ENCODE results near the gene BMPER.
"Not testable (repeated sequence)": the region's sequence is repeated elsewhere in the genome, so short reads cannot be mapped to it uniquely, and the experiment has no call there.

The BMPER gene

GRCh38 chr7:34156336-34156735, 251.0 kb downstream of the BMPER start:
- TF ChIP-seq Cebpa-rat (IDR thresholded peaks at IDR 0.05): no peak
- no peaks in the 10 kb centered on the region for H3K36me3 ChIP-seq

GRCh38 chr7:34157137-34157536, 251.8 kb downstream of the BMPER start:
- H3K27me3 ChIP-seq: no peaks in the 10 kb centered on the region
- no peak overlapping the region for H3K9ac ChIP-seq
- no peaks in the 10 kb centered on the region for H3K4me1 ChIP-seq
- H3K36me3 ChIP-seq: no peaks in the 10 kb centered on the region
- no peaks in the 10 kb centered on the region for H3K9me3 ChIP-seq
- TF ChIP-seq Cebpa-rat (IDR thresholded peaks at IDR 0.05): no peak
- H3K27ac ChIP-seq: no peak overlapping the region
- no peaks in the 10 kb centered on the region for H4K20me1 ChIP-seq
- H3K4me2 ChIP-seq: no peak overlapping the region
- H3K4me3 ChIP-seq: no peak overlapping the region

More at GRCh38 chr7:34156336-34156735, 251.0 kb downstream of the BMPER start:
- Histone ChIP-seq H3K4me1 (no peaks in the 10 kb centered on the region), H3K4me2 (no peak overlapping the region), H3K4me3 (no peak overlapping the region), H3K27me3 (no peaks in the 10 kb centered on the region), H3K27ac (no peak overlapping the region), H4K20me1 (no peaks in the 10 kb centered on the region), H3K9ac (no peak overlapping the region), H3K9me3 (no peaks in the 10 kb centered on the region)

- Histone ChIP-seq H3K9me3 (no peaks in the 10 kb centered on the region), H3K36me3 (no peaks in the 10 kb centered on the region), H3K4me3 (no peak overlapping the region), H3K27me3 (no peaks in the 10 kb centered on the region), H3K4me2 (no peak overlapping the region), H3K9ac (no peak overlapping the region), H4K20me1 (no peaks in the 10 kb centered on the region), H3K27ac (no peak overlapping the region), H3K4me1 (no peaks in the 10 kb centered on the region)
- TF ChIP-seq Cebpa-rat (IDR thresholded peaks at IDR 0.05): no peak
Observed at GRCh38 chr7:34158368-34159153, 253.2 kb downstream of the BMPER start.

GRCh38 chr7:34160261-34160752, 255.0 kb downstream of the BMPER start:
- no peaks in the 10 kb centered on the region for H3K27me3 ChIP-seq
- no peak overlapping the region for H3K9ac ChIP-seq
- no peaks in the 10 kb centered on the region for H3K4me1 ChIP-seq
- H3K4me3 ChIP-seq: no peak overlapping the region
- no peak for TF ChIP-seq Cebpa-rat (IDR thresholded peaks at IDR 0.05)
- H3K9me3 ChIP-seq: no peaks in the 10 kb centered on the region
- no peak overlapping the region for H3K27ac ChIP-seq
- H4K20me1 ChIP-seq: no peaks in the 10 kb centered on the region
- H3K36me3 ChIP-seq: no peaks in the 10 kb centered on the region
- no peak overlapping the region for H3K4me2 ChIP-seq

GRCh38 chr7:34162027-34162565, 256.8 kb downstream of the BMPER start:
- Histone ChIP-seq H3K9ac (no peak overlapping the region), H3K36me3 (no peaks in the 10 kb centered on the region), H3K4me2 (no peak overlapping the region), H4K20me1 (no peaks in the 10 kb centered on the region), H3K27me3 (no peaks in the 10 kb centered on the region), H3K9me3 (no peaks in the 10 kb centered on the region), H3K4me3 (no peak overlapping the region), H3K4me1 (no peaks in the 10 kb centered on the region), H3K27ac (no peak overlapping the region)
- TF ChIP-seq Cebpa-rat (IDR thresholded peaks at IDR 0.05): no peak

GRCh38 chr7:34162677-34163076, 257.3 kb downstream of the BMPER start:
- Histone ChIP-seq H3K9me3 (no peaks in the 10 kb centered on the region), H3K4me2 (no peak overlapping the region), H3K27me3 (no peaks in the 10 kb centered on the region), H4K20me1 (no peaks in the 10 kb centered on the region), H3K27ac (no peak overlapping the region), H3K4me3 (no peak overlapping the region), H3K9ac (no peak overlapping the region), H3K36me3 (no peaks in the 10 kb centered on the region), H3K4me1 (no peaks in the 10 kb centered on the region)
- no peak for TF ChIP-seq Cebpa-rat (IDR thresholded peaks at IDR 0.05)

- no peak for TF ChIP-seq Cebpa-rat (IDR thresholded peaks at IDR 0.05)
- H3K36me3 ChIP-seq: no peaks in the 10 kb centered on the region
- no peak overlapping the region for H3K4me3 ChIP-seq
- no peaks in the 10 kb centered on the region for H3K4me1 ChIP-seq
- H3K27me3 ChIP-seq: no peaks in the 10 kb centered on the region
- H3K9me3 ChIP-seq: no peaks in the 10 kb centered on the region
- H3K4me2 ChIP-seq: no peak overlapping the region
- no peaks in the 10 kb centered on the region for H4K20me1 ChIP-seq
- no peak overlapping the region for H3K27ac ChIP-seq
- H3K9ac ChIP-seq: no peak overlapping the region
Observed at GRCh38 chr7:34163956-34164355, 258.6 kb downstream of the BMPER start.

- H3K27me3 ChIP-seq: no peaks in the 10 kb centered on the region
- H3K9me3 ChIP-seq: no peaks in the 10 kb centered on the region
- H3K4me3 ChIP-seq: no peak overlapping the region
- TF ChIP-seq Cebpa-rat (IDR thresholded peaks at IDR 0.05): no peak
- no peaks in the 10 kb centered on the region for H4K20me1 ChIP-seq
- no peak overlapping the region for H3K4me2 ChIP-seq
- H3K36me3 ChIP-seq: no peaks in the 10 kb centered on the region
- no peaks in the 10 kb centered on the region for H3K4me1 ChIP-seq
- H3K27ac ChIP-seq: no peak overlapping the region
- H3K9ac ChIP-seq: no peak overlapping the region
Observed at GRCh38 chr7:34165466-34165865, 260.1 kb downstream of the BMPER start.

GRCh38 chr7:34165927-34166550, 260.7 kb downstream of the BMPER start:
- Histone ChIP-seq H3K4me3 (no peak overlapping the region), H3K9me3 (no peaks in the 10 kb centered on the region), H3K36me3 (no peaks in the 10 kb centered on the region), H3K9ac (no peak overlapping the region), H3K27me3 (no peaks in the 10 kb centered on the region), H3K27ac (no peak overlapping the region), H3K4me2 (no peak overlapping the region), H3K4me1 (no peaks in the 10 kb centered on the region), H4K20me1 (no peaks in the 10 kb centered on the region)
- TF ChIP-seq Cebpa-rat (IDR thresholded peaks at IDR 0.05): no peak

- Histone ChIP-seq H3K9ac (no peak overlapping the region), H3K4me3 (no peak overlapping the region), H3K4me2 (no peak overlapping the region), H3K36me3 (no peaks in the 10 kb centered on the region), H3K9me3 (no peaks in the 10 kb centered on the region), H3K27me3 (no peaks in the 10 kb centered on the region), H3K27ac (no peak overlapping the region), H4K20me1 (no peaks in the 10 kb centered on the region), H3K4me1 (no peaks in the 10 kb centered on the region)
- no peak for TF ChIP-seq Cebpa-rat (IDR thresholded peaks at IDR 0.05)
Observed at GRCh38 chr7:34168013-34168412, 262.7 kb downstream of the BMPER start.

- H4K20me1 ChIP-seq, H3K4me3 ChIP-seq, H3K4me2 ChIP-seq, H3K36me3 ChIP-seq, H3K9ac ChIP-seq, H3K27me3 ChIP-seq, H3K27ac ChIP-seq: not testable (repeated sequence)
- Histone ChIP-seq H3K4me1 (peaks cover 35% of the 10 kb centered on the region), H3K9me3 (peaks cover 13% of the 10 kb centered on the region)
Observed at GRCh38 chr7:34174688-34175616, 269.6 kb downstream of the BMPER start.
